HG02610 (cell line): ENCODE measurements around the gene RAD51B.

Experiments
- ATAC-seq: cut with Tn5 transposase; IDR thresholded peaks from one replicate; pipeline ENCODE4 v1.9.1; 2021; ENCODE audit warnings: mild to moderate bottlenecking, moderate library complexity; ENCODE audit not compliant: unreplicated experiment

Gene RAD51B

DNA sequence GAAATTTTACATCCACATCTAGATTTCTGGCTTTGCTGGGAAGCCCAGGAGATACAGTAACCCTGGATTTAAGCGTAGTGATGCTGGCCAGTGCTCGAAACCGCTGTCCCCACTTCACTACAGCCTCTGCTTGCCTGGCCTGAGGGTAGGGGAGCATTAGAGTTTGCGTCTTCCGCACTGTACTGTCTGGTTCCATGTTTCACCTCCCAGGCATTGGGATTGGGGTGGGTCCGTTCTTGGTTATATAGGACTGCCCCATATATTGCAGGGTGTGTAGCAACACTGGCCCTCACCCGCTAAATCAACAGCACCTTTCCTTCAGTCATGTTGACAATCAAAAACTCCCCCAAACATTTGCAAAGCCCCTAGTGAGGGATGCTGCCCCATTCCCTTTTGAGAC is 732.5 kb downstream of the RAD51B start:
- no peak for ATAC-seq

DNA sequence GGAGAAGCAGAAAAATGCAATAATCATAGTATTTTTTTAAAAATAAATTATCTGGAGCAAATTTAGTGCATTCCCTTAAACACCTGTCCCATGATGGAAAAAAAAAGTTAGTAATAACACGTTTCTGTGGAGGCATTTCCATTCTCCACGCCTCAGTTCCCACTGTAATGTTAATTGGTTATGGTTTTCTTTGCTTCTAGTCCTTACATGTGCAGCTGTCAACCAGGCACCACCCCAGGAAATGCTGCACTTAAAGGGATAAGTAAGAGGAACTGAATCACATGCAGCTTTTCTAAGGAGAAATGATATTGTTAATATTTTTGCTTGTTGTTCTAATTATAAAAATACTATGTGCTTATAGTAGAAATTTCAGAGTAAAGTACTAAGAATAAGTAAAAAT is 733.0 kb downstream of the RAD51B start:
- ATAC-seq = no peak

DNA sequence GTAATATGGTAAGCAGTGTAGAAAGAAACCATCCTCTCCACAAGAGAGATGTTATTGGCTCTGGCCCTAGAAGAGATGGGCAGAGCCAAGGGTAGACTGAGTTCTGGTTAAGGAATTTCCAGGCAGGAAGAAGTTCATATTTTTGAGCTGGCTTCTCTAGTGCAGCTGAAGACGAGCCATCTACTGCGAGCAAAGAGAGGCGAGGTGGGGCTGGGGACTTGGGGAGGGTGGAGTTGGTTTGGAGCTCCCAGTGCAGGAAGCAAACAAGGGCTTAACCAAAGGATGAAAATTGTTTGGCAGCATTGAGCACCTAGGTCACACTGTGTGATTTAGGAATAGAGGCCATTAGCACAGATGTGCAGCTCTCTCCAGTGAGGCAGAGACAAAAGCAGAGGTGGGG is 733.7 kb downstream of the RAD51B start:
- no peak for ATAC-seq

DNA sequence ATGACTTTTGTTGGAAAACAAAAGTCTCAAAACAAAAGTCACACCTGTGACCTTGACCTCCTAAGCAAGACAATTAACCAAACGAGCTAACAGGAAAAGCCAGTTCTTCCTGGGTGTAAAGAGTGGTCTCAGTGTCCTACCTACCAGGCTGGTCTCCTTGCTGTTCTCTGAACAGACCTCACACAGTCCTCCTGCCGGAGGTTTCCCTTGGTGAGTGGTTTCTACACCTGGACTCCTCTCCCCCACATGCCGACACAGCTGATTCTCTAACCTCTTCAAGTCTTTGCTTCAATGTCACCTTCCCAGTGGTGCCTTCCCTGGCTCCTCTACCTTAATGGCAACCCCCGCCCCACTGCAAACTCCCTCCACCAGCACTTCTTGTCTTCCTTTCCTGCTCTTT is 734.7 kb downstream of the RAD51B start:
- no peak for ATAC-seq

DNA sequence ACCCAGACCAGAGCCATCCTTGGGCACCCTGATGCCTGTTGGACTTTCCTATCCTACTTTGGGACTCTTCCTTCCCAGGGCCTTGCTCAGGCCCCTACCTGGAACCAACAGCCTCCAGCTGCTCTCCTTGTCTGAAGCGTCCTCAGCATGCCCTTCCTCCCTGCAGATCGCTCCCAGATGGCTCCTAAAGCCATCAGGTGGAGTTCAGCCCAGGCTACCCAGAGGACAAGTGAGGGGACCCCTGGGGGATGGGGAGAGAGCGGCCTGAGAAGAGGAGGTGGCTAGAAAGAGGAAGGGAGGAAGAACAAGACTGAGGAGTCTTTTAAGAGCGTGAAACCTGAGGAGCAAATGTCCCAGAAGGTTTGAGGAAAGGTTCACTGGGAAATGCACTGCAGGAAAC is 736.7 kb downstream of the RAD51B start:
- ATAC-seq = no peak

DNA sequence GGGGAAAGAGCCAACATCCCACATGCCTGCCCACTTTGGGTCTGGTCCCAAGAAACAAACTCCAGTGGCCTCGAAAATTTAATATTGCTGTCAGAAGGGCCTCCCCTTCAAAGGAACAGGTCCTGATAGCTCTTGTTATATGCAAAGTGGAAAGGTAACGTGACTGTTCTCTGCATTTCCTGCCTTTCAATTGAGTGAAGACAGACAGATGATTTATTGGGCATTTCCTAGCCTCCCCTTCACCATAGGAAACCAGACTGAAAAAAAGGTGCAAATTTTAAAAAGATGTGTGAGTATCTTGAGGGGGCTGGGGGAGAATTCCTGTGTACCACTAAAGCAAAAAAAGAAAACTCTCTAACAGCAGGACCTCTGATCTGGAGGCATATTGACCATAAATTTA is 738.1 kb downstream of the RAD51B start:
- ATAC-seq = no peak

DNA sequence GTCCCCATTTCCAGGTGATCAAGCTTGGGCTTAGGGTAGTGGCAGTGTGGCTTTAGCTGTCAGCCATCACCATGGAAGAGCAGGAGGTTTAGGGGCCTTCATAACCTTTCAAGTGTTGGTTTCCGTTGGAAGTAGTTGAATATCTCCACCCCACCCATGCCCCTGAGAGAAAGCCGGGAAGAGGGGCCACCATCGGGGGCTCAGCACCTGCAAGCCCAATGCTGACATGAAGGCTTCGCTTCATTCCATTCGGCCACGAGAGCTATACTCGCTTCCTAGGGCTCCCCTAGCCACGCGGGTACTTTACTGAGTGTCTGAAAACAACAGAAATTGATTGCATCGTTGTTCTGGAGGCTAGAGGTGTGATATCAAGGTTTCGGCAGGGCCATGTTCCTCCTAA is 738.5 kb downstream of the RAD51B start:
- no peak for ATAC-seq

DNA sequence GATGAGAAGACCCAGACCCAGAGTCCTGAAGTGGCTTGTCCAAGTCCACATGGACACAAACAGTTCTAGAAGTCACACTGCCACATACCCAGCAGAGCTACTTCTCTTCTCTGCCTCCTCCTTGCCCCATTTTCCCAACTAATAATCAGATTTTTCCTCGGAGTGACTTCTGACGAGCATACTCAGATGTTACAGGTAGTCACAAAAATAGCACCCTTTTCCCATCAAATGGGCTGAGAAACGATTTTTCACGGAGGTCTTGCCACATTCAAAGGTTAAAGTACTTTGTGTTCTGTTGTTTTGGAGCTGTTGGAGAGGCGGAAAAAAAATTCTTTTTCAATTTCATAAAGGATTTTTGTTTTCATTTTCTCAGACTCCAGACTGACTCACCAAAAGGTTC is 740.4 kb downstream of the RAD51B start:
- no peak for ATAC-seq

DNA sequence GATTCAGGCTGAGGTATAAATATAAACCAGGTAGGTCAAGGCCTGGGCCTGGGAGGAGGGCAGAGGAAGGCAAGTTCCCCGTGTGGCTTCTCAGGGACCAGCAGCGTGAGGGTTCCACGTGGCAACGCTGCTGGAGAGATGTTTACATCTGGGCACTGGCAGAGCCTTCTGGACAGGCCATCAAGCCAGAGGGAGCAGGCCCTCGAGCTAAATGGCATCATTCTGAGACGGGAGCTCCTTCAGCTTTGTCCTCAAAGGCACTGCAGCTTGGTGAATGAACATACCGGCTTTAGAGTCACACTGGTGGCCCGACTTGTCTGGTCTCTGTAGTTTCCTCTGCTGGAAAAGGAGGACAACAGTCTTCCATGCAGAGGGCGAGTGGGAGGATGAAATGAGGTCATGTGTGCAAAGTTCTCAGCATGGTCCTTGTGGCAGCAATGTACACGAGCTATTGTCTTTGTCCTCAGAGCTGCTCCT is 742.0 kb downstream of the RAD51B start:
- ATAC-seq = no peak

DNA sequence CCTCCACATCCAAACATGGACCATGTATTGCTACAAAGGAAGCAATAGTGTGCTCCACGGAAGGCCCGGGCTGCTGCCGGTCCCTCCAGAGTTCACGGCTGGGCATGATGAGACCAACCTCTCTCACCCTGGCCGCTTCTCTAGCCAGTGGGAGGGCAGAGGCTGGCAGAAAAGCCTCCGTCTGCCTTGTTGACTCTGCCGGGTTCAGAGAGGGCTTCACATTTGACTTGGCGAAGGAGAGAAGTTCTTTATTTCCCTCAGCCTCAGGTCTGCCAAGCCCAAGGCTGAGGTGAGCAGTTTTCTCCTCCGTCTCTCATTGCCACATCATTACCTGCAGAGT is 743.3 kb downstream of the RAD51B start:
- ATAC-seq = no peak

DNA sequence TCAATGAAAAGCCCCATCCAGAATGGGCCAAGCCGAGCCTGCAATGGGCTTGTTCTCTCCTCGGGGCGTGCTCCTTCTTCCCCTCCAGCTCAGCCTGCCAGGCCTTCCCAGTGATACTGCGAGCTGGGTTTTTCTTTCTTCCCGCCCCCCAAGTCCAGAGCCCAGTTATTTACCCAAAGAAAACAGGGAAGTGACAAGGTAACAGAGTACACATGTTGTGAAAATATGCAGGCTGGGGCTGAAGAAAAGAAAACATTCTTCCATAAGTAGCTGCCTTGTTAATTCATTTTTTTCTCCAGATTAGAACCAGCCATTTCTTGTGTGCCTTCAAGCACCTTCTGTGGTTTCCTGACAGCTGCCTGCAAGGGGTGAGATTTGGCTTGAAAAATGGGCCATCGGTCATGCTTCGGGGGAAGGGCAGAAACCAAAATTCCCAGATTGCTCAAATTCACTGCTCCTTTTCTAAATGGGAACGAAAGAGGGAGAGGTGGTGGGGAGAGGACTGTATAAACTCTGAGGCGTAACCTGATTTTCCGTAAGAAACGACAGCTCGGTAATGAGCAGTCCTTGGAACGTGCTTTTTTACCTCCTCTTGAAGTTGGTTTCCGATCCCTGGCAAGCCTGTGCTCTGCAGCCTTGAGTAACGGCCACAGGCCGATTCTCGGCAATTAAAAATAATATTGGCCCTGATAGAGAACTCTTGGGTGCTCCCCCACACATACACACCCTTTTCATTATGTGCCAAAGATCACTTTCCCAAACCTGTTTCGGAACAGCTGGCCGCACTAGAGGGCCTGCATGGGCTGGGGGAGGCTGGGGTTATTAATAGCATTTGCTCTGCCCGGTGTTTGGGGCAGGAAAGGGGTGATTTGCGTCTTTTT is 743.9 kb downstream of the RAD51B start:
- ATAC-seq = no peak

DNA sequence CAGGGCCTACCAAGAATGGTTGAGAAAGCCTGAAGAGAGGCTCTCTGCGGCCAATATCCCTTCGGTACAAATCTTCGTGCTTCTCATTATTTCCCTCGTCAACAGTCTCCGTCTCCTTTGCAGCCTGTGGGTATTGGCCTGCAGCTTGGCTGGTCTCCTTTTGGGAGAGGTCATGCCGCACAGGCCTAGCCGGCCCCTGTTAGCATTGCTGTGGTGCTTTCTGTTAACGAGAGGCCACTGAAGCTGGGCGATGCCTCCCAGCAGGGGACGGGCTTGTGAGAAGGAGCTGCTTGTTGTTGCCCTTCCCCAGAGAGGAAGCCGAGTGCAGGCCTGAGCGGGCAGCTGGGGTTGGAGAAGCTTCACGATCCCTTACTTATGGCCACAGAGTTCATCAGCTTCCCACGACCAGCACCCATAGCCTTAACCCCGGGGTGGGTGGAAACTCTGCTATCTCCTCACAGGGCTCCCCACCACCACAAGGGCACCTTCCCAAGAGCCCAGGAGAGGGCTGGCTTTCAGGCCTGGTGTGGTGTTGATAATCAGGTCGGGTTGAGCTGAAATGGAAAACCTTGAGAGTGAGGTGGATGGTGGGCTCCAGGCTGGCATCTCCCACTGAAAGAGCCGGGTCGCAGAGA is 744.7 kb downstream of the RAD51B start:
- no peak for ATAC-seq

DNA sequence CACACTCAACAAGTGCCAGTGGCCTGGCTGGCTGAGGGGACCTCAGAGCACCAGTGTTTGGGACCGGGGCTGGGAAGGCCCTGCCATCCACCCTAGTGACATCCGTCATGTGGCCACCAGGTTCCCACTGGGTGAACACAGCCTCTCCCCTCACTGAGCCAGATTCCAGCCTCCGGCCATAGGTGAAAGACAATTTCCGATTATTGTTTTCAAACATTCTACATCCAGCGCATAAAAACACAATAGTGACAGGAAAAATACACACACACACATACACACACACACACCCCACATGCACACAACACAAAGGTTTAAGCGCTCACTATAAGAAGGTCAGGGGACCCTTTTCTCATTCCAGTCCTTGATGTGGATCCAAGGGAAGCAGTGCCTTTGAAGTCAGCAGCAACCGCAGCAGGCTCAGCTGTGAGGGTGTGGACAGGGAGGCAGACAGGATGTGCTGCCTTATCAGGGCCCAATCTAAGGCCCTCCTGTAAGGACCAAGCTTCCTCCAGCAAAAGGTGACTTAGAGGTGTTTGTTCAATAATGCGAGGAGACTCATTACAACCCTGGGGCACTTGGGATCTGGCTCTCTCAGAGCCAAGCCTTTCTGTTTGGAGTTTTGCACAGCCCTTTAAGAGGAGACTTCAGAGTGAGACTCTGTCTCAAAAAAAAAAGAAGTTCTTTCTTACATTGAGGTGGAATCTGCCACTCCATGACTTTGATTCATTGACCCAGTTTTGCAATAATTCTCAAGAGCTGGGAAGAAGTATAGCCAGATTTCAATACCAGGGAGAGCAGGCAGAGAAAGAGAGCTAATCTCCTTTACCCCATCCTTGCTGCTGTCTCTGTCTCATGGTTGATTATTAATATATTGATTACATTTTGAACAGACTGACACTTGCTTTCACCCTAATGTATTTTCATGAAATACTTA is 745.5 kb downstream of the RAD51B start:
- ATAC-seq = no peak

DNA sequence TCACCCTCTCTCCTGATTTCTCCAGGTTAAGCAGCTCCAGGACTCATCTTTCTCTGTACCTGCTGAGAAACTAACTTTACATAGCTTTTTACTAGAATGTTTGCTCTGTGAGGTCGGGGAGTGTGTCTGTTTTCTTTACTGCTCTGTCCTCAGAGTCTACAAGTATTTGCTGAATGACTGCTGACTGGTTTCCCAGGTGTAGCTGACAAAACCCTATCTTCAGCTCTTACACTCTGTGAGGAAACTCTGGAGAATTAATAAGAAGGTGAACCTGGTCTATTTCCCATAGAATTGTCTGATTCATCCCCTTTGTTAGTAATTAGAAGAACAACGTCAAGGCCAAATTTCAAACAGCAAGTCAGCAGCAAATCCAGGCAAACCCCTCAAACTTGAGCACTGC is 746.5 kb downstream of the RAD51B start:
- ATAC-seq = no peak

DNA sequence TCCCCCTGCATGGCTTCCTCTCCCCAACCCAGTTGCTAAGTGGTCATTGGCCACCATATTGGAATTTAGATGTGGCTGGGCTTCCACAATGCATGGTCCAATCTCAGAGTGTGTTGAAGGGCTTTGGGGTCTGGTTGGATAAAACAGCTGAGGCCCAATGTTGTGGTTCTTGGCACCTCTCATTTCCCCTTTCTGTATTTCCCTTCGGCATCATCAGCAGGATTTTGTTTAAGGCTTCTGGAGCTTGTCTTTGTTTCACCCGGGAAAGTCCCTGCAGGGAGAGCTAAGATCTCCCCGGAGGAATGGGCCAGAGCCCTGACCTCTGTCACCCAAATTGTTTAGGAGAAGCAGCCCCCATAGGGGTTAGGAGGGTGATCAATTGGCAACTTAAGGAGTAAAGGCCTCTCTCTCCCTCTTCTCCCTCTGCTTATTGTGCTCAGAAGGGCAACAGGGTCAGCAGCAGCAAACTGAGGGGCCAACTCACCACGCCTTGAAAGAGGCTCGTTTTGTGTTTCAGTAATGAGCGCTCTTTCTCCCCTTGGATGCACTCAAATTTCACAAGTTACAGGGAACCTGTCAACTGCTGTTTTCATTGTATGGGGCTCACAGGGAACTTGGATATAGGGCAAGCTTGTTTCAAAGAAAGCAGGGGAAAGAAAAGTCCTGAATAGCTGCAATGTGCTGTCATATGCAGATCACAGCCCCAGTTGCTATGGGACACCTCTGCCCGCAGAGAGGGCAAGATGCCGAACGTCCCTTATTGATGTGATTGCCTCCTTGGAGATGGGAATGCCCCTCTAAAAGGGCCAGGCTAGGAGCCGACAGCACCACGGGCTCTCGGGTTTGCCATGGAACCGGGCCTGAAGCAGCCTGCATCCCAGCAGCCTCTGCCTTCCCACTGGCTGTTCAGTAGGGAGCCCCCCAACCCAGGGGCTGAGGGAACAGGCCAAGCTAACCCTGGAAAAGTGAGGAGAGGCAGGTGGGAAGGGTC is 749.6 kb downstream of the RAD51B start:
- ATAC-seq = no peak

DNA sequence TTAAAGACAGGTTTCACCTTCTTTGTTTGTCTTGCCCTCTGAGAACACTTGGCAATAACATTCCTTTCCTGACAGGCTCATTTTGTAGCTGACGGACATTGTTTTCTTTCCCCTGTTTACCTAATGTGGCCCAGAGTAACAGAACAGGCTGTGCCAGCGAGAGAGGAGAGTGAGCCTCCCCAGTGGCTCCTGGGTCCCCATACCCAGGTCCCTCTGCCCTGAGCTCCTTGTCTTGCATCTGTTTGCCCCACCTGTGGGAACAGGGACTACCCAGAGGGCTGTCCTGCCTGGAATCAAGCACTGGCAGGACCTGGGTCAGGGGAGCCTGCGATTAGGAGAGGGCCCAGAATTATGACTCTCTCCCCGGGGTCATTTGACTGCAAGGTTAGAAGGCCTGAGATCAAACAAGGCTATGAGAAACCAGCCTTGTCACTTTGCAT is 750.4 kb downstream of the RAD51B start:
- ATAC-seq = no peak

DNA sequence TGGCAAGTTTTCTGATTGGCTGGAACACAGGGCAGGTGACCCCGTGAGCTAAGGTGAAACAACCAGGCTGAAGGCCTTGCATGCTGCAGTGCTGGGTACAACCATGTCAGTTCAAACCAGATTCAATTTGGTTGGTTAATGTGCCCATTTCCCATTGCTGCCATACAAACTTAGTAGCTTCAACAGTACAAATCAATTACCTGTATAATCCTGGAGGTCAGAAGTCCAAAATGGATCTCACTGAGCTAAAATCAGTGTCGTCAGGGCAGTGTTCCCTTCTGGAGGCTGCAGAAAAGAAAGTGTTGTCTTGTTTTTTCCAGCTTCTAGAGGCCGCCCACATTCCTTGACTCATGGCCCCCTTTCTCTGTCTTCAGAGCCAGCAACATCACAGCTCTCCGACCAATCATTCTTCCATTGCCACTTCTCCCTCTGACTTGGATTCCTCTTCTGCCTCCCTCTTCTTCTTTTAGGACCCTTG is 751.6 kb downstream of the RAD51B start:
- ATAC-seq = no peak

DNA sequence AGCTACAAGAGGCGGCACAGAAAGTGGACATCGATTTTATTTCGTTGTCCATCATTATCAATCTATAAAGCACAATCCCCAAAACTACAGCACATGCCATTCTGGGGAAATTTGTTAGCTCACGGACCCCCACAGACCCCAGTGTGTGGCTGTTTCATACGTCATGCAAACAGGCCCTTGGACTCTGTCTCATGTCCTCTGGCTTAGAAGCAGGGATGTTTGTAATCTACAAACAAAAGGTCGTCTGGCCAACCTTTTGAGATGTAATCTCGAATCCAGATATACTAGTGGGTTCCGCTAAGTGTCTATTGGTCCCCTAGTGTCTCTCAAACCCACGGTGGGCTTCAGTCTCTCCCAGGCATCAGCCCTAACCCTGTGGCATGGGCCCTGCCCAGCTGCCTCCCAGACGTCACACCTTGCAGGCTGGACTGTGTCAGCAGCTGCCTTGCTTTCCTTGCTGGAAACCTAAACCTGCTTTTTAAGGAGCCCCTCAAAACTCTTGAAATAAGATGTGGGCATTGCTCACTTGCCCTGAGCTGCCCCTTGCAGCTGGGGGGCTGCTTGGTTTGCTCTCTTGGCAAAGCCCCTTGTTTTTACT is 752.4 kb downstream of the RAD51B start:
- ATAC-seq = no peak

DNA sequence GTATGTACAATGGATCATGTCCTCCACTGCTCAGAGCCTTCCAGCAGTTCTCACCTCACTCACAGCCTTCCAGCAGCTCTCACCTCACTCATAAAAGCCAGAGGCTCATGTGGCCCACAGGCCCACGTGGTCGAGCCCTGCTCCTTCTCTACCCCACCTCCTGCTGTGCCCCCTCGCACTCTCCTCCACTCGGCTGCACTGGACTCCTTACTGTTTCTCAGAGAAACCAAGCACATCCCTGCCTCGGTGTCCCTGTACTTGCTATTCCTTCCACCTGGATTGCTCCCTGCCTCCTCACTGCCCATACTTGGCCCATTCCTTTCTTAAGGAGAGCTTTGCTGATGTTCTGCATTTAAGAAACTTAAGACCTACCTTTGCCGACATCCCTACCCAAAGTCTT is 753.5 kb downstream of the RAD51B start:
- no peak for ATAC-seq

DNA sequence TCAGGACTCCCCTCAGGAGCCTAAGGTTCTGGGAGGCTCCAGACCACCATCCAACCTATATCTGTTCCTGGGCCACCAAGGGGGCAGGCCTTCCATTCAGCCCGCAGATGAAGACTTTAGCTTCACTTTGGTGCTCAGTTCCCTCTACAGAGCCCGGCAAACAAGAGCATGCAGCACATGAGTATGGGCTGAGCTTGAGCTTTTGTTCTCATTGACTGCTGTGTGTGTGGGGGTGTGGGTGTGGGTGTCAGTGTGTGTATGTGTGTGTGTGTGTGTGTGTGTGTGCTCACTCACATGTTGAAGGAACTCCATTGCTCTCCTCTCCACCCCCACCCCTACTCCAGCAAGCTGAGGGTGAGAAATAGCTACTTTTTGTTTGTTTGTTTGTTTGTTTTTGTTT is 754.1 kb downstream of the RAD51B start:
- ATAC-seq = no peak
